GM15510 (cell line): ENCODE data around the gene PSMG3.

Source experiments
- POLR2A ChIP-seq: IDR thresholded peaks from 3 replicates; pipeline ENCODE4 v1.6.1; 2011; ENCODE audit warnings: borderline replicate concordance; ENCODE audit not compliant: insufficient read length; ENCODE audit errors: extremely low read depth

PSMG3 gene

GRCh38 chr7:1559626-1560590, 9.9 kb downstream of the PSMG3 start:
- no peak for TF ChIP-seq POLR2A

- no peak for TF ChIP-seq POLR2A
These were observed 10.8 kb downstream of the PSMG3 start for GRCh38 chr7:1558841-1559625.

- TF ChIP-seq POLR2A, result no peak
These were observed 11.5 kb downstream of the PSMG3 start for GRCh38 chr7:1558181-1558811.

GRCh38 chr7:1557771-1558170, 12.1 kb downstream of the PSMG3 start:
- no peak for TF ChIP-seq POLR2A

- no peak for TF ChIP-seq POLR2A
These were observed 12.8 kb downstream of the PSMG3 start for GRCh38 chr7:1557006-1557405.

GRCh38 chr7:1555813-1556543, 13.9 kb downstream of the PSMG3 start, which contains the start of gene TMEM184A:
TMEM184A (minus strand) TSS chr7:1556205; CDS start chr7:1555484, 721 bp downstream.
- TF ChIP-seq POLR2A, result no peak

- TF ChIP-seq POLR2A, result no peak
These were observed 14.6 kb downstream of the PSMG3 start for GRCh38 chr7:1555046-1555812.

- no peak for TF ChIP-seq POLR2A
These were observed 15.3 kb downstream of the PSMG3 start for GRCh38 chr7:1554333-1555045.

- no peak for TF ChIP-seq POLR2A
These were observed 16.2 kb downstream of the PSMG3 start for GRCh38 chr7:1553512-1554210.

GRCh38 chr7:1552200-1552599, 17.6 kb downstream of the PSMG3 start:
- TF ChIP-seq POLR2A, result no peak

- no peak for TF ChIP-seq POLR2A
These were observed 19.0 kb downstream of the PSMG3 start for GRCh38 chr7:1550846-1551155.

- TF ChIP-seq POLR2A, result no peak
These were observed 19.6 kb downstream of the PSMG3 start for GRCh38 chr7:1550005-1550845.
